Iris pigment epithelial cell (primary cell): ENCODE measurements around the gene CDK5RAP3.

ENCODE experiments used
- DNase-seq: peaks from one replicate; pipeline ENCODE4 v3.0.0-alpha.2; 2011; ENCODE audit warnings: low read depth

Gene CDK5RAP3

DNA sequence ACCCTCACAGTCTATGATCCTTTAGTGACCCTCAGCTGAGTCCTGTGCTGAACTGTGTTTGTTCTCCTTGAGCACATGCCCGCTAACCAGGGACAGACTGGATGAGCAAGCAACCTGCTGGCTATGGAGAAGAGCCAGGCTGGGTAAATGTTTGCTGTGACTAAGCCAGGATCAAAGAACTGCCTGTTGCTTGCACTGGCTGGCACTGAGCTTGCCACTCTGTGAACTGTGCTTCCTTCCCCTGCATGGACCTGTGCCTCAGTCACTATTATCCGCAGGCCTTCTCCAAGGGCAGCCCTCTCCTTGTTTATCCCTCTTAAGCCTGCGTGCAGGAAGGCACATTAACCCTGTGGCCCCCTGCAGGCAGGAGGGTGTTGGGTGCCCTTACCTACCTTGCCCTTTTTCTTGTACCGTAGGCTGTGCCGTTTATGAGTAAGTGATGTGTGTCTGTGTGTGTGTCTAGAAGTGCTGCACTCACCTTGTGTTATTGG lies 22.2 kb upstream of the CDK5RAP3 start:
- DNase-seq = no peak

GRCh38 chr17:47949197-47949759 lies 21.6 kb upstream of the CDK5RAP3 start:
- peak; percentile 79 for DNase-seq

DNA sequence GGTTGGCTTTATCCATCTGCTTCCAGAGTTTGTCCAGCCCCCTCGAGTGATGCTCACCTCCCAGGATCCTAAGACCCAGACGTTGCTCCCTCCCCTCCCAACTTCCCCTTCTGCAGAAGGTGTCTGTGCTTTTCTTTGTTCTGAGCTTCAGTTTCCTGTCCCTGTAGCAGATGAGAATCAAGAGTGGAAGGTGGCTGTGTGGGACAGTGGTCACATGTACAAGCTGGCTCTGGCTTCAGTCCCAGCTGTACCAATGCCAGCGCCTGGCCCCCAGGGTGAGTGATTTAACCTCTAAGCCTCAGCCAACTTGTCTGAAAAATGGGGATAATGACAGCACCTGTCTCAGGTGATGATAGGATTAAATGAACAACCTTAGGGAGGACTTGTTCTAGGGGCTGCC lies 21.0 kb upstream of the CDK5RAP3 start:
- DNase-seq = no peak

DNA sequence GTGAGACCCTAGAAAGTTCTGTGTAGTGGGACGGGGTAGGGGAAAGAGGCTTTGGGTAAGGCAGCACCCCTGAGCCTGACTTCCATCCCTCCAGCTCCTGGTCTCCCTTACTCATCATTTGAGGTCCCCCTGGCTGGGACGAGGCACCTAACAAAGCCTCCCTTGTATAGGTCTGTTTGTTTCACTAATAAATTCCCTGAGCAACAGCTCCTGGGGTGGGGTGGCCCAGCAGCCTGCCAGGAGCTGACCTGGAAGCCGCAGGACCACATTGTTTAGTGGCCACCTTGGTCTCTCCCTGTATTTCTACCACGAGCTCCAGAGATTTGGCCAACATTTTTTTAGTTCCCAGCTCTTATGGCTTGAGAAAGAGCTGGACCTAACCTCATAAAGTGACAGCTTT lies 20.5 kb upstream of the CDK5RAP3 start:
- no peak for DNase-seq

GRCh38 chr17:47952171-47953021 lies 18.5 kb upstream of the CDK5RAP3 start:
- no peak for DNase-seq

DNA sequence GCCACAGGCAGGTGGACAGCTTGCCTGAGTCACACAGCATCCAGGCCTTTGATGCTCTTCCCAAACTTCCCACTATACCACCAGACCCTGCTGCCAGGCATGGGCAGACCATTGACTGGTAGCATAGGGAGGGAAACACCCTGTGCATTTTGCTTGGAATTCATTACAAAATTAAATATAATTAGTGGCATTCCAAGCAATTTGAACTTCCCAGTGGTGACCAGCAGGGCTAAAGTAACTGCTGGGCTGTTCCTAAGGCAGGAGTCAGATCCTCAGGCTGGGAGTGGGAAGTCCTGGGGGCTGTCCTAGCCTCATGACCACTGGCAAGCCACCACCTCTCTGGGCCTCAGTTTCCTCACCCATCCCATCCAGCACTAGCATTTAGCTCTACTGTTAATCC lies 17.0 kb upstream of the CDK5RAP3 start:
- no peak for DNase-seq

DNA sequence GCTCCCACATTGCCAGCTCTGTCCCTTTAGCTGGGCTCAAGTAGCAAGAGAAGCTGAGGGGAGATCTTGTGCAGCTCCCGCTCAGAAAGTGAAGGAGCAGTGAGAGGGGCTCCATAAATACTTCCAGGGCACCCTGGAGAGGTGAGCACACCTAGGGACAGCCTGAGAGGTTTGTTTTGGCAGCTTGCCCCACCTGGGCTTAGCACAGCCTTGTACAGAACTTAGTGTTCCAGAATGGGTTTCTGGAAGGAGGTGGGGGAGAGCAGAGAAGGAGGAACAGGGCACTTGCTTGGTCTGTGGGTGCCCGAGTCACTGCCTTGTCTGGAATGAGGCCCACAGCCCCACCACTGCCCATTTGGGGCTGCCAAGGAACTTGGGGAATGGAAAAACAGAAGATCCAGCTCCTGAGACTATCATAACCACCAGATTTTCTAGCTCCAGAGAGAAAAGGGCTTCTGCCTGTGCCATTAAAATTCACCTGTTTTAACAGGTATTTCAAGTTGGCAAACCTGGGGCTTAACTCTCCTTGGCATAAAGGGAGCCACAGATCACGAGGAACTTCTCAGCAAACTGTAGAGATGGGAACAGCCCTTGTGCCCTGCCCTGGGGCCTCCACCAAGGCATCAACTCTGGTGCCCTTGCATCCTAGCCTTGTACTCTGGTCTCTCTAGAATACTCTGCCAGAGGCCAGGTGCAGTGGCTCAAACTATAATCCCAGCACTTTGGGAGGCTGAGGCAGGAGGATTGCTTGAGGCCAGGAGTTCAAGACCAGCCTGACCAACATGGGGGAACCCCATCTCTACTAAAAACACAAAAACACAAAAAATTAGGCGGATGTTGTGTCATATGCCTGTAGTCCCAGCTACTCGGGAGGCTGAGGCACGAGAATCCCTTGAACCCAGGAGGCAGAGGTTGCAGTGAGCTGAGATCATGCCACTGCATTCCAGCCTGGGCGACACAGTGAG lies 15.1 kb upstream of the CDK5RAP3 start:
- DNase-seq = no peak

- no peak for DNase-seq
Measured at GRCh38 chr17:47956791-47957590, 13.9 kb upstream of the CDK5RAP3 start.

DNA sequence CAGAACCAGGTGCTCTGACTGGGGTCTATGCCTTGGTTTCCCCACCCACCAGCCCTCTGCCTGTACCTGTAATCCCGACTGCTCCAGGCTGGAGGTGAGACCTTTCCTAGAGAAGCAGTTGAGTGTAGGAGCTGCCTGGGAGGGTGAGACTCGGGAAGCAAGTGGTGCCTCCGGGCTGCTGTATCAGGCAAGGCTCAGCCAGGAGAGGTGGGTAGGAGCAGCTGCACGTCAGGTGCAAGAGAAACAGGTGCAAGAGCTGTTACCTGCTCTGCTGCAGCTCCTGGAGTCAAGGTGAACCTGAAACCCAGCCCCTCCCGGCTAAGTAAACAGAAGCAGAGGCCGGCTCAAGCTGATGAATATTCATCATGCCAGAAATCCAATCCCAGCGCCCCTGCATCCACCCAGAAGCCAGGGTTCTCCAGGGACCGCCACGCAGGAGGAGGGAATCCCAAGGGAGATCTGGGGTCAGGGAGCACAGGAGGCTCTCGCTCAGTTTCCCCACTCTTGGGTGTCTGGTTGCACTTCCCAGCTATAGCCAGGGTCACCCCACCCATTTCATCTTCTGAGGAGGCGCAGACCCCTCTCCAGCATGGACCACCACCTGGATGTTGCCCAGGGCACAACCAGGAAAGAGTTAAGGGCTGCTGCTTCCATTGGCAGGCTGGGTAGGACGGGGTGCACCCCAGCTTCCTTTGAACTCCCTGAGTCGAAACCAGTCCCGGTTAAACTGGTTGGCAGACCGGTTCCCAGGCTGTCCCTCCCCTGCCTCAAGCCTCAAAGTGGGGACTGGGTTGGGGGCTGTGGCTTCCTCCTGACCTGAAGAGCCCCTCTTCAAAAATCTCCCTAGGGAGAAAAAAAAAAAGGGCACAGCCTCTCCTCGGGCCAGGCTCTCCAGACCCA lies 13.1 kb upstream of the CDK5RAP3 start, which contains the start of gene PRR15L:
TSS of gene PRR15L (minus strand) at position 293 of the 900 bp plus-strand sequence. CDS start 4,649 bp downstream, outside the sequence.
- DNase-seq = no peak

GRCh38 chr17:47959825-47960655 lies 10.9 kb upstream of the CDK5RAP3 start:
- no peak for DNase-seq

GRCh38 chr17:47961406-47961805 lies 9.5 kb upstream of the CDK5RAP3 start:
- DNase-seq = no peak

DNA sequence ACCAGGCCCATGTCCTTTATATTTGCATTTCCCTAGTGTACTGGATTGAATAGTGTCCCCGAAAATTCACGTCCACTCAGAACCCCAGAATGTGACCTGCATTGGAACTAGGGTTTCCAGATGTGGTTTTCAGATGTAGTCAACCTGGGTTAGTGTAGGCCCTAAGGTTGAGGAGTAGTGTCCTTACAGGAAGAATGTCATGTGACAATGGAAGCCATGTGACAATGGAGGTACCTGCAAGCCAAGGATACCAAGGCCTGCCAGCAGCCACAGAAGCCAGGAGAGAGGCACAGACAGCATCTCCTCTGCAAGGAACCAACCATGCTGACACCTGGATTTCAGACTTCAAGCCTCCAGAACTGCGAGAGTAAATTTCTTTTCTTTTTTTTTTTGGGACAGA lies 8.0 kb upstream of the CDK5RAP3 start:
- DNase-seq = no peak

DNA sequence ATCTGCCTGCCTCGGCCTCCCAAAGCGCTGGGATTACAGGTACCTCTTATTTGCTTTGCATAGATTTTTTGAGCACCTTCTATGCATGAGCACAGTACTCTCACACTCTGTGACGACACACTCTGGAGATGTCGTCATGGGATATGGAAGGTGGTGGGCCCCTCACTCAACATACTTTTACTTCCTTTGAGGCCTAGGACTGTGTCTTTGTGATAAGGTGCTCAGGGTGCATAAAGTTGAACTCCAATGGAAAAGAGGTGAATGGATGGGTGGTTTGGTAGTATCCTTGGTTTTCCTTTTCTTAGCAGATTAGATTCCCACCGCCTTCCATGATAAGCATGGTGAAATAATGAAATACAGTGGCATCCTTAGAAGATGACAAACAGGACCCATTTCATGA lies 6.1 kb upstream of the CDK5RAP3 start:
- no peak for DNase-seq

GRCh38 chr17:47966079-47966519 lies 4.8 kb upstream of the CDK5RAP3 start:
- no peak for DNase-seq

DNA sequence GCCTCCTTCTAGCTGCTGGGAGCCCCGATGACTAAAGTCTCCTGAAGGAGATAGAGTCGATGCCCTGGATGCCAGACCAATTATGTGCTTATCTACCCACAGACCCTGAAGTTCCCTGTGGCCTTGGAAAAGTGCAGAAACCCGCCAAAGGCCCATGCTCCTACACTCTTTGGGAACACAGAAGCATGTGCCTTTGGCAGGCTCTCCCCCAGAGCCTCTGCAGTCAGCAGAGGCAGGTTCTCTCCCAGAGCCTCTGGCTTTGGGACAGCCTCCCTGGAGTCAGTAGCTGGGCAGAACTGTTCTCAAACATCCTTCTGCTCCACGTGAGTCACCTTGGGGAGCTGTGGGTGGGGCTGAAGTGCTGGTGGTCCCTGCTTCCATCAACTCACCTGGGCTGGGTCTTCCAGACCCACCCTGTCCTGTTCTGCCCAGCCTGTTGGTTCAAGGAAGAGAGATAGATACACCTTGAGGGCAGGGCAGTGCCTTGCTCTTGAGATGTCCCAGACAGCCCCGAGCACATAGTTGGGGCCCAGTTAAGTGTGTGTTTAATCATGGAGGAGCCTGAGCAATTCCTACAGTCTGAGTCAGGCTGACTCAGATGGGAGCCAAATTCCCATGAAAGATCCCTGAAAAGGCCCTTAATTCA lies 3.2 kb upstream of the CDK5RAP3 start:
- DNase-seq = peak; percentile 79

- no peak for DNase-seq
Measured at GRCh38 chr17:47968836-47969235, 2.1 kb upstream of the CDK5RAP3 start.

GRCh38 chr17:47969930-47970724 lies 786 bp upstream of the CDK5RAP3 start:
- DNase-seq = no peak

DNA sequence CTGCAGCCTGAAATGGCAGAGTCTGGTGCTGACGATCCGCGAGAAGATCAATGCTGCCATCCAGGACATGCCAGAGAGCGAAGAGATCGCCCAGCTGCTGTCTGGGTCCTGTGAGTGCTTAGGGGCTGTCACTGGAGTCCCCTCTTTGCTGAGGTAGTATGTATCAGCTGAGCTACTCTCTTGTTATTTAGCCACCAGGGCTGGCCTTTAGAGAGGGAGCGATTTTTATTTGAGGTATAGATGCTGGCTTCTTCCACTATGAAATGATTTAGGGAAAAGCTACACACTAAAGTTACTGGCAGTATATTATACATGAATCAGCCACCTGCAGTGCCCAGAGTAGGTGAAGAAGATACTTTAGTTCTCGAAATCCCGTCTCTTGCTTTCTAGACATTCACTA lies 2.6 kb downstream of the CDK5RAP3 start:
- DNase-seq = no peak
